ENCODE data around the gene MAEA.

MAEA gene

GRCh38 chr4:1381181-1381621 is 91.5 kb downstream of the MAEA start:
- TF ChIP-seq JUND (IDR thresholded peaks at IDR 0.05; ENCODE audit: low read depth): no peak
- in situ Hi-C loops (cut with HindIII; ENCODE audit: low pct_unique_long_range_greater_than_20kb, low sequenced_read_pairs): no loop called here
- no peak for DNase-seq (ENCODE audit: low read depth in 1 of 2, low spot score in 1 of 2)

- in situ Hi-C loops (cut with HindIII; ENCODE audit: low pct_unique_long_range_greater_than_20kb, low sequenced_read_pairs): no loop called here
- TF ChIP-seq JUND (IDR thresholded peaks at IDR 0.05; ENCODE audit: low read depth): no peak
- no peak for DNase-seq (ENCODE audit: low read depth in 1 of 2, low spot score in 1 of 2)
Observed at GRCh38 chr4:1381944-1382541, 92.4 kb downstream of the MAEA start.

GRCh38 chr4:1382776-1383727 is 93.4 kb downstream of the MAEA start:
- TF ChIP-seq JUND (IDR thresholded peaks at IDR 0.05; ENCODE audit: low read depth): no peak
- no peak for DNase-seq (ENCODE audit: low read depth in 1 of 2, low spot score in 1 of 2)
- in situ Hi-C loops (cut with HindIII; ENCODE audit: low pct_unique_long_range_greater_than_20kb, low sequenced_read_pairs): no loop called here

GRCh38 chr4:1383728-1384591 is 94.3 kb downstream of the MAEA start:
- no peak for DNase-seq (ENCODE audit: low read depth in 1 of 2, low spot score in 1 of 2)
- in situ Hi-C loops (cut with HindIII; ENCODE audit: low pct_unique_long_range_greater_than_20kb, low sequenced_read_pairs): no loop called here
- TF ChIP-seq JUND (IDR thresholded peaks at IDR 0.05; ENCODE audit: low read depth): no peak

- TF ChIP-seq JUND (IDR thresholded peaks at IDR 0.05; ENCODE audit: low read depth): no peak
- no peak for DNase-seq (ENCODE audit: low read depth in 1 of 2, low spot score in 1 of 2)
- in situ Hi-C loops (cut with HindIII; ENCODE audit: low pct_unique_long_range_greater_than_20kb, low sequenced_read_pairs): no loop called here
Observed at GRCh38 chr4:1384675-1385372, 95.1 kb downstream of the MAEA start.

- no peak for TF ChIP-seq JUND (IDR thresholded peaks at IDR 0.05; ENCODE audit: low read depth)
- in situ Hi-C loops (cut with HindIII; ENCODE audit: low pct_unique_long_range_greater_than_20kb, low sequenced_read_pairs): no loop called here
- no peak for DNase-seq (ENCODE audit: low read depth in 1 of 2, low spot score in 1 of 2)
Observed at GRCh38 chr4:1385373-1386340, 96.0 kb downstream of the MAEA start.
